Measurements from ENCODE around the gene NEU3.

NEU3 gene

DNA sequence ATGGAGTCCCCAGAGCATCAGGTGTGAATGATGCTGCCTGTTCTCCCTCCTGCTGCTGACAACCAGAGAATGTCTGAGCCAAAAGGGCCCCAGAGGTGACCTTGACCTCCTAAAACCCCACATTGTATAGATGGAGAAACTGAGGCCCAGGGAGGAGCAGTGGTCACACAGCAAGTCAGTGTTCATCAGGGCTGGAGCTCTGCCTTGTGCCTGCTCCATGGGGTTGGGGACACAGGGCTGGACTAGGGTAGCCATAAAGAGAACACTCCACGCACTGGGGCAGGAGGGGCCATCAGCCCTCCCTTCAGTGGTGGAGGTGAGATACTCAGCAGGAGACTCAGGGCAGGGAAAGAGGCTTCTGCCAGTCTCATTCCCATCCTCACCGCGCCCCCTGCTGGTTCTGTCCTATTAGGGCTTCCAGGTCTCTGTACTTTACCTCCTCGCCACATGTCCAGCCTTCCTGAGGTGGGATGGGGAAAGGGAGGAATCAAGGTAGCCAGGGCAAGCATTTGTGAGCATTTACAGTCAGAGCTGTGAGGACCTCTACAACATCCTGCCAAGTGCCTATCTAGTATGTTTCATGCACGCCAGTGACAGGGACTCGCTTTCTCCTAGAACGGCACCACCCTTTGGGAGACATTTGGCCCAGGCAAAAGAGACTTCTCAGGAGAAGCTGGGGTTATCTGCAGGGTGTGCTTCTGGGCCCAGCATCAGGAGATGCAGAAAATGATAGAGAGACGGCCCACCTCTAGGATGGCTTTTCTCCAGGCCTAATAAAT, 43.2 kb downstream of the NEU3 start:
- peak; percentile 81 for DNase-seq (ENCODE audit: low read depth)
- peak; percentile 87 for TF ChIP-seq CTCF (conservative IDR thresholded peaks at IDR 0.05; ENCODE audit: control insufficient read depth, insufficient read depth, low read depth, low read length)
- H3K4me3 ChIP-seq (ENCODE audit: control insufficient read depth, low read depth, low read length): no peak overlapping the region

GRCh38 chr11:75032550-75032935, 43.8 kb downstream of the NEU3 start:
- no peak overlapping the region for H3K4me3 ChIP-seq (ENCODE audit: control insufficient read depth, low read depth, low read length)
- DNase-seq (ENCODE audit: low read depth): no peak
- TF ChIP-seq CTCF (conservative IDR thresholded peaks at IDR 0.05; ENCODE audit: control insufficient read depth, insufficient read depth, low read depth, low read length): no peak

- no peak overlapping the region for H3K4me3 ChIP-seq (ENCODE audit: control insufficient read depth, low read depth, low read length)
- TF ChIP-seq CTCF (conservative IDR thresholded peaks at IDR 0.05; ENCODE audit: control insufficient read depth, insufficient read depth, low read depth, low read length): no peak
- DNase-seq (ENCODE audit: low read depth): no peak
Measured at GRCh38 chr11:75033916-75034315, 45.2 kb downstream of the NEU3 start.

GRCh38 chr11:75035256-75035655, 46.5 kb downstream of the NEU3 start:
- no peak for DNase-seq (ENCODE audit: low read depth)
- no peak overlapping the region for H3K4me3 ChIP-seq (ENCODE audit: control insufficient read depth, low read depth, low read length)
- TF ChIP-seq CTCF (conservative IDR thresholded peaks at IDR 0.05; ENCODE audit: control insufficient read depth, insufficient read depth, low read depth, low read length): no peak

GRCh38 chr11:75035911-75036565, 47.3 kb downstream of the NEU3 start:
- no peak for TF ChIP-seq CTCF (conservative IDR thresholded peaks at IDR 0.05; ENCODE audit: control insufficient read depth, insufficient read depth, low read depth, low read length)
- no peak overlapping the region for H3K4me3 ChIP-seq (ENCODE audit: control insufficient read depth, low read depth, low read length)
- DNase-seq (ENCODE audit: low read depth): no peak

- DNase-seq (ENCODE audit: low read depth): no peak
- no peak for TF ChIP-seq CTCF (conservative IDR thresholded peaks at IDR 0.05; ENCODE audit: control insufficient read depth, insufficient read depth, low read depth, low read length)
- no peak overlapping the region for H3K4me3 ChIP-seq (ENCODE audit: control insufficient read depth, low read depth, low read length)
Measured at GRCh38 chr11:75040167-75040770, 51.5 kb downstream of the NEU3 start.

Measured in fibroblast of mammary gland (primary cell).